SU-DHL-6 (cell line): ENCODE data around the gene IKZF5.

Experiments used
- CTCF ChIP-seq: fragments of 200-600 bp; sonication (generic); IDR thresholded peaks from one replicate; pipeline ENCODE4 v1.5.1; 2017; ENCODE audit warnings: antibody characterized with exemption, mild to moderate bottlenecking, low read length, moderate library complexity; ENCODE audit not compliant: insufficient read depth, poor library complexity, severe bottlenecking
- EZH2phosphoT487 ChIP-seq: fragments of 200-600 bp; sonication (generic), shearing (Covaris generic); conservative IDR thresholded peaks from 2 replicates; pipeline ENCODE4 v1.6.1; 2018; ENCODE audit warnings: mild to moderate bottlenecking, antibody characterized with exemption, low read length, moderate library complexity, mixed read lengths

GRCh38 chr10:123057968-123058367 lies 49.4 kb upstream of the IKZF5 start:
- TF ChIP-seq CTCF (no peak), EZH2phosphoT487 (no peak)
